SK-N-SH treated with all-trans-retinoic acid at 6 μM for 48 hours (cell line): ENCODE data around the gene TTC3.

ENCODE experiments used
- BACH2 ChIP-seq: fragments of 250-450 bp; sonication (Bioruptor Pico); IDR thresholded peaks from 2 replicates; pipeline ENCODE4 v1.9.0; 2021; ENCODE audit warnings: mild to moderate bottlenecking, borderline replicate concordance
- CSDC2 ChIP-seq: fragments of 250-450 bp; sonication (Bioruptor Pico); IDR thresholded peaks from 2 replicates; pipeline ENCODE4 v1.5.0; 2020; ENCODE audit warnings: mild to moderate bottlenecking, moderate library complexity
- RARB ChIP-seq: fragments of 250-450 bp; sonication (Bioruptor Pico); IDR thresholded peaks from 2 replicates; pipeline ENCODE4 v1.8.0; 2021; ENCODE audit warnings: mild to moderate bottlenecking, moderate library complexity
- SNAI2 ChIP-seq: fragments of 250-450 bp; sonication (Bioruptor Pico); IDR thresholded peaks from 2 replicates; pipeline ENCODE4 v1.5.0; 2020; ENCODE audit warnings: mild to moderate bottlenecking, moderate library complexity
- ZFP3 ChIP-seq: fragments of 250-450 bp; sonication (Bioruptor Pico); IDR thresholded peaks from 2 replicates; pipeline ENCODE4 v1.5.0; 2020; ENCODE audit warnings: mild to moderate bottlenecking, moderate library complexity
- ZFP30 ChIP-seq: fragments of 450-650 bp; formaldehyde crosslinking; IDR thresholded peaks from 2 replicates; pipeline ENCODE4 v1.5.0; 2022; ENCODE audit warnings: mild to moderate bottlenecking, moderate library complexity
- ZNF565 ChIP-seq: fragments of 450-650 bp; formaldehyde crosslinking; conservative IDR thresholded peaks from 2 replicates; pipeline ENCODE4 v1.5.0; 2020; ENCODE audit warnings: low read depth, mild to moderate bottlenecking, moderate library complexity
- ZNF8 ChIP-seq: fragments of 450-650 bp; formaldehyde crosslinking; IDR thresholded peaks from 2 replicates; pipeline ENCODE4 v1.5.0; 2020; ENCODE audit warnings: mild to moderate bottlenecking, moderate library complexity
- TF ChIP-seq, protein P1 (sequence below): fragments of 250-450 bp; sonication (Bioruptor Pico); IDR thresholded peaks from 2 replicates; pipeline ENCODE4 v1.8.0; 2020; ENCODE audit warnings: mild to moderate bottlenecking, moderate library complexity, borderline replicate concordance
- TF ChIP-seq, protein P2 (sequence below): fragments of 250-450 bp; sonication (Bioruptor Pico); IDR thresholded peaks from 2 replicates; pipeline ENCODE4 v1.5.1; 2020; ENCODE audit warnings: low read depth, mild to moderate bottlenecking, moderate library complexity

DNA sequence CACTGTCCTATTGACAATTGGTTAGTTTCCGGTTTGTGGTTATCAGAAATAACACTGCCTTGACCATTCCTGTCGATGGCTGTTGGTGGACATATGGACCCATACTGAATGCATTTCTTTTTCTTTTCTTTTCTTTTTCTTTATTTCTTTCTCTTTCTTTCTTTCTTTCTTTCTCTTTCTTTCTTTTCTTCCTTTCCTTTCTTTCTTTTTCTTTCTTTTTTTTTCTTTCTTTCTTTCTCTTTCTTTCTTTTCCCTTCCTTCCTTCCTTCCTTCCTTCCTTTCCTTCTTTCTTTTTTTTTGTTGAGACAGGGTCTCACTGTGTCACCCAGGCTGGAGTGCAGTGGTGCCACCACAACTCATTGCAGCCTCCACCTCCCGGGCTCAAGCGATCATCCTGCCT is 42.2 kb upstream of the TTC3 start:
- TF ChIP-seq, protein P1, sequence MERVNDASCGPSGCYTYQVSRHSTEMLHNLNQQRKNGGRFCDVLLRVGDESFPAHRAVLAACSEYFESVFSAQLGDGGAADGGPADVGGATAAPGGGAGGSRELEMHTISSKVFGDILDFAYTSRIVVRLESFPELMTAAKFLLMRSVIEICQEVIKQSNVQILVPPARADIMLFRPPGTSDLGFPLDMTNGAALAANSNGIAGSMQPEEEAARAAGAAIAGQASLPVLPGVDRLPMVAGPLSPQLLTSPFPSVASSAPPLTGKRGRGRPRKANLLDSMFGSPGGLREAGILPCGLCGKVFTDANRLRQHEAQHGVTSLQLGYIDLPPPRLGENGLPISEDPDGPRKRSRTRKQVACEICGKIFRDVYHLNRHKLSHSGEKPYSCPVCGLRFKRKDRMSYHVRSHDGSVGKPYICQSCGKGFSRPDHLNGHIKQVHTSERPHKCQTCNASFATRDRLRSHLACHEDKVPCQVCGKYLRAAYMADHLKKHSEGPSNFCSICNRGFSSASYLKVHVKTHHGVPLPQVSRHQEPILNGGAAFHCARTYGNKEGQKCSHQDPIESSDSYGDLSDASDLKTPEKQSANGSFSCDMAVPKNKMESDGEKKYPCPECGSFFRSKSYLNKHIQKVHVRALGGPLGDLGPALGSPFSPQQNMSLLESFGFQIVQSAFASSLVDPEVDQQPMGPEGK (CRISPR knock-in tag): no peak
- TF ChIP-seq SNAI2 (CRISPR knock-in tag): no peak
- no peak for TF ChIP-seq BACH2
- TF ChIP-seq ZNF8 (CRISPR knock-in tag): no peak
- TF ChIP-seq RARB: no peak
- TF ChIP-seq ZFP3 (CRISPR knock-in tag): no peak
- TF ChIP-seq CSDC2 (CRISPR knock-in tag): no peak
- no peak for TF ChIP-seq ZNF565 (CRISPR knock-in tag)
- TF ChIP-seq, protein P2, sequence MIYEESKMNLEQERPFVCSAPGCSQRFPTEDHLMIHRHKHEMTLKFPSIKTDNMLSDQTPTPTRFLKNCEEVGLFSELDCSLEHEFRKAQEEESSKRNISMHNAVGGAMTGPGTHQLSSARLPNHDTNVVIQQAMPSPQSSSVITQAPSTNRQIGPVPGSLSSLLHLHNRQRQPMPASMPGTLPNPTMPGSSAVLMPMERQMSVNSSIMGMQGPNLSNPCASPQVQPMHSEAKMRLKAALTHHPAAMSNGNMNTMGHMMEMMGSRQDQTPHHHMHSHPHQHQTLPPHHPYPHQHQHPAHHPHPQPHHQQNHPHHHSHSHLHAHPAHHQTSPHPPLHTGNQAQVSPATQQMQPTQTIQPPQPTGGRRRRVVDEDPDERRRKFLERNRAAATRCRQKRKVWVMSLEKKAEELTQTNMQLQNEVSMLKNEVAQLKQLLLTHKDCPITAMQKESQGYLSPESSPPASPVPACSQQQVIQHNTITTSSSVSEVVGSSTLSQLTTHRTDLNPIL (CRISPR knock-in tag): no peak
- no peak for TF ChIP-seq ZFP30 (CRISPR knock-in tag)
